ENCODE results near the gene DHCR7.

DNA sequence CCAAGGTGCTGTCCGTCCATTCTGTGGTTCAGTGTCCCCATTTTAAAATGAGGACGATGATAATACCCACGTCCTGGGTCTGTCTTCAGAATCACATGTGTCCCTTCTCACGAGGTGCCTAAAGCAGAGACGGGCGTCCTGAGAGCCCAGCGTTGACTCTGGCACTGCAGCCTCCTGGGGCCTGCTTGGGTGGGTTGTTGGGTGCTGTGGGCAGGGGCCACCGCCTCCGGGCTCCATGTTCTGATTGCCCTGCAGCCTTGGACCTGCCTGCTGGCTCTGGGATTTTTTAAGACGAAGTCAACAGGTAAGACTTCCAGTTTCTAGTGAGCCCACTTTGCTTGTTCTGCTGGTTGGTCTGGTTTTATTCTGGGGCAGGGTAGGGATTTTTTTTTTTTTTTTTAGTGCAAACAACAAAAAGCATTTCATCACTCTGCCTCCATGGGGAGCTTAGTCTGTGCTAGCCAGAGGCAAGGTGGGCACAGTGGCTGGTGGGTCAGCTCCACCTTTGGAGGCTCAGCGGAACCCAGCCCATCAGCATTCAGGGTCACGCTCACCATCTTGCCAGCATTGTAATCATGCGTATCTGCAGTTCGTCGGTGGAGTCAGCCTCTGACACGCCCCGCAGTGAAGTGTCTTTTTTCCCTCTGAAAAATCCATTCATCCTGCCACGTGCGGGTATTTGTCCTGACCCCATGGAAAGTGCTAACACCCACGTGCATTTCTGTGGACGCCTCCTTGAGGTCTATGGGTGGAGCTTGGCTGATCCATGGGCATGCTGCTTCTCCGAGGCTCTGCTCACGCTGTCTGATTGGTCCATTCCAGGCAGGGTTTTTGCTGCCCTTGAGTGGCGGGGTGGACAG, 33.1 kb upstream of the DHCR7 start:
- TF ChIP-seq RAD21 (conservative IDR thresholded peaks at IDR 0.05 in 1 of 2, IDR thresholded peaks at IDR 0.05 in 1 of 2) (no peak), POLR2A (IDR thresholded peaks at IDR 0.05; ENCODE audit: low read length) (no peak), RFX5 (IDR thresholded peaks at IDR 0.05) (no peak), MAZ (IDR thresholded peaks at IDR 0.05; ENCODE audit: borderline replicate concordance, low read depth, low read length) (no peak), EP300 (IDR thresholded peaks at IDR 0.05) (no peak)
- TF ChIP-seq, protein P1, sequence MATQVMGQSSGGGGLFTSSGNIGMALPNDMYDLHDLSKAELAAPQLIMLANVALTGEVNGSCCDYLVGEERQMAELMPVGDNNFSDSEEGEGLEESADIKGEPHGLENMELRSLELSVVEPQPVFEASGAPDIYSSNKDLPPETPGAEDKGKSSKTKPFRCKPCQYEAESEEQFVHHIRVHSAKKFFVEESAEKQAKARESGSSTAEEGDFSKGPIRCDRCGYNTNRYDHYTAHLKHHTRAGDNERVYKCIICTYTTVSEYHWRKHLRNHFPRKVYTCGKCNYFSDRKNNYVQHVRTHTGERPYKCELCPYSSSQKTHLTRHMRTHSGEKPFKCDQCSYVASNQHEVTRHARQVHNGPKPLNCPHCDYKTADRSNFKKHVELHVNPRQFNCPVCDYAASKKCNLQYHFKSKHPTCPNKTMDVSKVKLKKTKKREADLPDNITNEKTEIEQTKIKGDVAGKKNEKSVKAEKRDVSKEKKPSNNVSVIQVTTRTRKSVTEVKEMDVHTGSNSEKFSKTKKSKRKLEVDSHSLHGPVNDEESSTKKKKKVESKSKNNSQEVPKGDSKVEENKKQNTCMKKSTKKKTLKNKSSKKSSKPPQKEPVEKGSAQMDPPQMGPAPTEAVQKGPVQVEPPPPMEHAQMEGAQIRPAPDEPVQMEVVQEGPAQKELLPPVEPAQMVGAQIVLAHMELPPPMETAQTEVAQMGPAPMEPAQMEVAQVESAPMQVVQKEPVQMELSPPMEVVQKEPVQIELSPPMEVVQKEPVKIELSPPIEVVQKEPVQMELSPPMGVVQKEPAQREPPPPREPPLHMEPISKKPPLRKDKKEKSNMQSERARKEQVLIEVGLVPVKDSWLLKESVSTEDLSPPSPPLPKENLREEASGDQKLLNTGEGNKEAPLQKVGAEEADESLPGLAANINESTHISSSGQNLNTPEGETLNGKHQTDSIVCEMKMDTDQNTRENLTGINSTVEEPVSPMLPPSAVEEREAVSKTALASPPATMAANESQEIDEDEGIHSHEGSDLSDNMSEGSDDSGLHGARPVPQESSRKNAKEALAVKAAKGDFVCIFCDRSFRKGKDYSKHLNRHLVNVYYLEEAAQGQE (IDR thresholded peaks at IDR 0.05), result no peak
- TF ChIP-seq, protein P2, sequence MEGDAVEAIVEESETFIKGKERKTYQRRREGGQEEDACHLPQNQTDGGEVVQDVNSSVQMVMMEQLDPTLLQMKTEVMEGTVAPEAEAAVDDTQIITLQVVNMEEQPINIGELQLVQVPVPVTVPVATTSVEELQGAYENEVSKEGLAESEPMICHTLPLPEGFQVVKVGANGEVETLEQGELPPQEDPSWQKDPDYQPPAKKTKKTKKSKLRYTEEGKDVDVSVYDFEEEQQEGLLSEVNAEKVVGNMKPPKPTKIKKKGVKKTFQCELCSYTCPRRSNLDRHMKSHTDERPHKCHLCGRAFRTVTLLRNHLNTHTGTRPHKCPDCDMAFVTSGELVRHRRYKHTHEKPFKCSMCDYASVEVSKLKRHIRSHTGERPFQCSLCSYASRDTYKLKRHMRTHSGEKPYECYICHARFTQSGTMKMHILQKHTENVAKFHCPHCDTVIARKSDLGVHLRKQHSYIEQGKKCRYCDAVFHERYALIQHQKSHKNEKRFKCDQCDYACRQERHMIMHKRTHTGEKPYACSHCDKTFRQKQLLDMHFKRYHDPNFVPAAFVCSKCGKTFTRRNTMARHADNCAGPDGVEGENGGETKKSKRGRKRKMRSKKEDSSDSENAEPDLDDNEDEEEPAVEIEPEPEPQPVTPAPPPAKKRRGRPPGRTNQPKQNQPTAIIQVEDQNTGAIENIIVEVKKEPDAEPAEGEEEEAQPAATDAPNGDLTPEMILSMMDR (IDR thresholded peaks at IDR 0.05), result no peak
